Measurements from ENCODE around the gene DCC.

DNA sequence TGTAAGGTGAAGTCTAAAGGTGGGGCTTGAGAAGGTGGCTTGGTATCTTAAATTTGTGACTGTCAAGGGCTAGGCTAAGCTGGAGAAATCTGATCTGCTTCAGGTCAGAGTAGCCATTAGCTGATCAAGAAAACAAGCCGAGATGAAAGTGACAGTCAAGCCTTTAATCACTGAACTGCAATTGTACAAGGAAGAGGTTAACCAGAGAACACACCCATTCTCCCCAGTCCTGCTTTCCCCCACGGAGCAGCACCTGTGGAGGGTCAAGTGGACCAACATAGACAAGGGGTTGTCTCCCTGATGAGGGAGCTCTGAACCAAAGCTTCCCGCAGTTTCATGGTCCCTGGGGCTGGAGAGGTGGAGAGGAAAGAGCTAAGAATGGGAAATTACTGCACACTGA is 901.2 kb downstream of the DCC start:
- no peak for TF ChIP-seq GATA2 (IDR thresholded peaks at IDR 0.05; ENCODE audit: low read depth, low read length)
- no peak for TF ChIP-seq GATA3 (IDR thresholded peaks at IDR 0.05; ENCODE audit: low read depth, low read length)
